ENCODE data around the gene PGAP3. TPM values are rescaled to one million over a fixed set of nuclear protein-coding genes. Genes with fewer than 3 reads are reported as not detected.
"Not testable (repeated sequence)": the region's sequence is repeated elsewhere in the genome, so short reads cannot be mapped to it uniquely, and the experiment has no call there.

PGAP3 gene
- total RNA-seq, 1 experiment from 2014 or later, result 13.2 TPM

DNA sequence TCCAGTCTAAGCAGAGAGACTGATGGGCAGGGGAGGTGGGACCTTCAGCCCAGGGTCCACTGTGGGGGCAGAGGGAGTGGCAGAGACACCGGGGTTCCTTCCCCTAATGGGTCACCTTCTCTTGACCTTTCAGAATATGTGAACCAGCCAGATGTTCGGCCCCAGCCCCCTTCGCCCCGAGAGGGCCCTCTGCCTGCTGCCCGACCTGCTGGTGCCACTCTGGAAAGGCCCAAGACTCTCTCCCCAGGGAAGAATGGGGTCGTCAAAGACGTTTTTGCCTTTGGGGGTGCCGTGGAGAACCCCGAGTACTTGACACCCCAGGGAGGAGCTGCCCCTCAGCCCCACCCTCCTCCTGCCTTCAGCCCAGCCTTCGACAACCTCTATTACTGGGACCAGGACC, 39.7 kb upstream of the PGAP3 start:
- Mint-ChIP-seq H3K36me3 (ENCODE audit: insufficient read depth, unreplicated experiment) (peaks cover 21% of the 10 kb centered on the region), H3K4me1 (ENCODE audit: insufficient read depth, unreplicated experiment) (peaks cover 10% of the 10 kb centered on the region), H3K27me3 (ENCODE audit: insufficient read depth, unreplicated experiment) (no peaks in the 10 kb centered on the region), H3K9me3 (ENCODE audit: unreplicated experiment) (no peaks in the 10 kb centered on the region), H3K27ac (ENCODE audit: low read depth, unreplicated experiment) (no peak overlapping the region), H3K4me3 (ENCODE audit: unreplicated experiment) (no peak overlapping the region)
- ChIA-PET POLR2A (interaction anchor here (0.6 to 3.8 kb wide), 2 partner anchors 9 to 27 kb away, joined by 4 to 36 read pairs; partner anchors contain the start of gene ERBB2), CTCF (no interaction called here)
- intact Hi-C loops (cut with micrococcal nuclease), result no loop called here
- no TSS peak for BruUV-seq (replicated peaks)
- DNase-seq (ENCODE audit: unreplicated experiment), result no peak
- TF ChIP-seq, protein P1, sequence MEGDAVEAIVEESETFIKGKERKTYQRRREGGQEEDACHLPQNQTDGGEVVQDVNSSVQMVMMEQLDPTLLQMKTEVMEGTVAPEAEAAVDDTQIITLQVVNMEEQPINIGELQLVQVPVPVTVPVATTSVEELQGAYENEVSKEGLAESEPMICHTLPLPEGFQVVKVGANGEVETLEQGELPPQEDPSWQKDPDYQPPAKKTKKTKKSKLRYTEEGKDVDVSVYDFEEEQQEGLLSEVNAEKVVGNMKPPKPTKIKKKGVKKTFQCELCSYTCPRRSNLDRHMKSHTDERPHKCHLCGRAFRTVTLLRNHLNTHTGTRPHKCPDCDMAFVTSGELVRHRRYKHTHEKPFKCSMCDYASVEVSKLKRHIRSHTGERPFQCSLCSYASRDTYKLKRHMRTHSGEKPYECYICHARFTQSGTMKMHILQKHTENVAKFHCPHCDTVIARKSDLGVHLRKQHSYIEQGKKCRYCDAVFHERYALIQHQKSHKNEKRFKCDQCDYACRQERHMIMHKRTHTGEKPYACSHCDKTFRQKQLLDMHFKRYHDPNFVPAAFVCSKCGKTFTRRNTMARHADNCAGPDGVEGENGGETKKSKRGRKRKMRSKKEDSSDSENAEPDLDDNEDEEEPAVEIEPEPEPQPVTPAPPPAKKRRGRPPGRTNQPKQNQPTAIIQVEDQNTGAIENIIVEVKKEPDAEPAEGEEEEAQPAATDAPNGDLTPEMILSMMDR (IDR thresholded peaks at IDR 0.05; ENCODE audit: unreplicated experiment), result no peak

DNA sequence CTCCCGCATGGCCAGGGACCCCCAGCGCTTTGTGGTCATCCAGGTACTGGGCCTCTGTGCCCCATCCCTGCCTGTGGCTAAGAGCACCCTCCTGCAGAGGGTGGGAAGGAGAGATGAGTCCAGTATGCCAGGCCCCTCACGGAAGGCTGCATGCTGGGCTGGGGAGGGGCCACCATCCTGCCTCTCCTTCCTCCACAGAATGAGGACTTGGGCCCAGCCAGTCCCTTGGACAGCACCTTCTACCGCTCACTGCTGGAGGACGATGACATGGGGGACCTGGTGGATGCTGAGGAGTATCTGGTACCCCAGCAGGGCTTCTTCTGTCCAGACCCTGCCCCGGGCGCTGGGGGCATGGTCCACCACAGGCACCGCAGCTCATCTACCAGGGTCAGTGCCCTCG, 38.8 kb upstream of the PGAP3 start:
- H3K27ac Mint-ChIP-seq (ENCODE audit: low read depth, unreplicated experiment), result peak overlapping the region; percentile 19
- CTCF ChIA-PET, result no interaction called here
- H3K4me3 Mint-ChIP-seq (ENCODE audit: unreplicated experiment), result no peak overlapping the region
- POLR2A ChIA-PET, result interaction anchor here (1.7 kb wide), 1 partner anchor 27 kb away, joined by 5 read pairs; the partner anchor contains the start of gene ERBB2
- intact Hi-C loops (cut with micrococcal nuclease), result no loop called here
- H3K4me1 Mint-ChIP-seq (ENCODE audit: insufficient read depth, unreplicated experiment), result peaks cover 10% of the 10 kb centered on the region
- no peak for DNase-seq (ENCODE audit: unreplicated experiment)
- BruUV-seq (replicated peaks), result no TSS peak
- no peaks in the 10 kb centered on the region for H3K27me3 Mint-ChIP-seq (ENCODE audit: insufficient read depth, unreplicated experiment)
- H3K36me3 Mint-ChIP-seq (ENCODE audit: insufficient read depth, unreplicated experiment), result peaks cover 21% of the 10 kb centered on the region
- TF ChIP-seq, protein P1 (IDR thresholded peaks at IDR 0.05; ENCODE audit: unreplicated experiment), result no peak
- H3K9me3 Mint-ChIP-seq (ENCODE audit: unreplicated experiment), result no peaks in the 10 kb centered on the region

DNA sequence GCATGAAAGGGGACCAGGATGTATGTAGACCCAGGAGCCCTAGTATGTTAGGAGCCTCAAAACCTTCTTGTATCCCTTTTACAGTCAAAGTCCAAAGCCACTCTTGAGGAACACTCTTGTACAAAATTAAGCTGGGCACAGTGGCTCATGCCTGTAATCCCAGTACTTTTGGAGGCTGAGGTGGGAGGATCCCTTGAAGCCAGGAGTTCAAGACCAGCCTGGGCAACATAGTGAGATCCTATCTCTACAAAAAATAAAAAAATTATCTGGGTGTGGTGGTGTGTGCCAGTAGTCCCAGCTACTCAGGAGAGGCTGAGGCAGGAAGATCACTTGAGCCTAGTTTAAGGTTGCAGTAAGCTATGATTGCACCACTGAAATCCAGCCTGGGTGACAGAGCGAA, 38.1 kb upstream of the PGAP3 start:
- H3K36me3 Mint-ChIP-seq (ENCODE audit: insufficient read depth, unreplicated experiment), result peaks cover 21% of the 10 kb centered on the region
- ChIA-PET POLR2A (interaction anchor here (0.6 to 1.7 kb wide), 3 partner anchors 17 to 38 kb away, joined by 3 to 5 read pairs (median 3); partner anchors contain the start of genes ERBB2 and PGAP3), CTCF (interaction anchor here (0.6 kb wide), 3 partner anchors 102 to 515 kb away, joined by 3 to 4 read pairs (median 3); no protein-coding TSS in a partner anchor)

DNA sequence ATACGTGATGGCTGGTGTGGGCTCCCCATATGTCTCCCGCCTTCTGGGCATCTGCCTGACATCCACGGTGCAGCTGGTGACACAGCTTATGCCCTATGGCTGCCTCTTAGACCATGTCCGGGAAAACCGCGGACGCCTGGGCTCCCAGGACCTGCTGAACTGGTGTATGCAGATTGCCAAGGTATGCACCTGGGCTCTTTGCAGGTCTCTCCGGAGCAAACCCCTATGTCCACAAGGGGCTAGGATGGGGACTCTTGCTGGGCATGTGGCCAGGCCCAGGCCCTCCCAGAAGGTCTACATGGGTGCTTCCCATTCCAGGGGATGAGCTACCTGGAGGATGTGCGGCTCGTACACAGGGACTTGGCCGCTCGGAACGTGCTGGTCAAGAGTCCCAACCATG, 36.9 kb upstream of the PGAP3 start:
- no peaks in the 10 kb centered on the region for H3K9me3 Mint-ChIP-seq (ENCODE audit: unreplicated experiment)
- no peak overlapping the region for H3K27ac Mint-ChIP-seq (ENCODE audit: low read depth, unreplicated experiment)
- POLR2A ChIA-PET, result interaction anchor here (1.0 to 1.1 kb wide), 2 partner anchors 15 to 90 kb away, joined by 3 read pairs; no protein-coding TSS in a partner anchor
- peaks cover 8% of the 10 kb centered on the region for H3K4me1 Mint-ChIP-seq (ENCODE audit: insufficient read depth, unreplicated experiment)
- no peak for DNase-seq (ENCODE audit: unreplicated experiment)
- H3K4me3 Mint-ChIP-seq (ENCODE audit: unreplicated experiment), result no peak overlapping the region
- TF ChIP-seq, protein P1 (IDR thresholded peaks at IDR 0.05; ENCODE audit: unreplicated experiment), result no peak
- intact Hi-C loops (cut with micrococcal nuclease), result no loop called here
- no TSS peak for BruUV-seq (replicated peaks)
- H3K36me3 Mint-ChIP-seq (ENCODE audit: insufficient read depth, unreplicated experiment), result peaks cover 16% of the 10 kb centered on the region
- no peaks in the 10 kb centered on the region for H3K27me3 Mint-ChIP-seq (ENCODE audit: insufficient read depth, unreplicated experiment)
- CTCF ChIA-PET, result interaction anchor here (0.5 kb wide), 1 partner anchor 103 kb away, joined by 3 read pairs; no protein-coding TSS in a partner anchor

More for the DNA sequence above, 38.1 kb upstream of the PGAP3 start:
- peaks cover 10% of the 10 kb centered on the region for H3K4me1 Mint-ChIP-seq (ENCODE audit: insufficient read depth, unreplicated experiment)
- intact Hi-C loops (cut with micrococcal nuclease); BruUV-seq (replicated peaks); H3K27me3 Mint-ChIP-seq (ENCODE audit: insufficient read depth, unreplicated experiment); H3K9me3 Mint-ChIP-seq (ENCODE audit: unreplicated experiment); DNase-seq (ENCODE audit: unreplicated experiment); H3K4me3 Mint-ChIP-seq (ENCODE audit: unreplicated experiment); H3K27ac Mint-ChIP-seq (ENCODE audit: low read depth, unreplicated experiment): not testable (repeated sequence)
